Dermis blood vessel endothelial cell (primary cell): ENCODE data around the gene ACSBG1. TPM values are rescaled to one million over a fixed set of nuclear protein-coding genes. Genes with fewer than 3 reads are reported as not detected.
A peak's percentile ranks its signal among the peaks of the same experiment; 100 is the strongest.

ENCODE experiments used
- DNase-seq: peaks from one replicate; pipeline ENCODE4 v3.0.0; 2010
- total RNA-seq: library from RNA; depleted of rRNA; stranded (reverse); fragments of >200 nt; gene quantifications from 2 replicates; pipeline ENCODE4 v1.2.3, GENCODE V29; 2014

ACSBG1 gene
- total RNA-seq, 1 donor from 2014 or later, result not detected

DNA sequence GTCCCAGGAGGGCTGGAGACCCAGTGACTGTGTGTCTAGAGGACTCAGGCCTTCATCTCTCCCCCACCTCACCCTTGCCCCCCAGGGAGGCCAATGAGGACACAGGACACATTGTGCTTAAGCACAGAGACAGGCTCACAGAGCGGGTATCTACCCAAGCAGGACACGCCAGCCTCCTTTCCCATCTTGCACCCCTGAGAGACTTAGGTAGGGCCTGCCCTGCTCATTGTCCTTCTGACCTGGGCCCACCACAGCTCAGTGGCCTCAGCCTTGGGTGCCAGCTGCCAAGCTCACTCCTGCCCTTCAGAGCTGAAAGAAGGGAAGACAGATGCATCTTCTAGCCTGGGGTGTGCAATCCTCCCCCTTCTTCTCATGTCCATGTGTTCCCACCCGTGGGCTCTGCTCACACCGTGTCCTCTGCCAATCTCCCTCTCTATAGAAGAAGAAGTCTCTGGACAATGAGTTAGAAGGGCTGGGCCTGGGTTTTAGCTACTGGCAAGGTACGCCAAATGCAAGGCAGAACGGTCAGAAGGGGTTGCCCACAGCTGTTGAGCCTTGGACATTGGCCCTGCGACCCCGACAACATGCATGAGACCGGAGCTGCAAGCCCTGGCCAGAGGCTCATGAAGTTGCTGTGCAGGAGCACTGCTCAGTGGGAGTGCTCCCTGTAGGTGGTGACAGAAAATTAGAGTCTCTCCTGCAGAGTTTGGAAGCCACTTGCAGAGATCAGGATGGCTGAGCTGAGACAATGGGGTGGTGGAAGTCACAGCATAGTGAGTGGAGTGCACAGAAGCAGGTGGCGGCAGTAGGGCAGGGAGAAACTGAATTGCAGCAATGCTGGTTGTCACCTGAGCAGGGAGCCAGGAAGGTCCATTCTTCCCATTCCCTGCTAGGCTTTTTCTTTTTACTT, 32.8 kb downstream of the ACSBG1 start:
- no peak for DNase-seq

DNA sequence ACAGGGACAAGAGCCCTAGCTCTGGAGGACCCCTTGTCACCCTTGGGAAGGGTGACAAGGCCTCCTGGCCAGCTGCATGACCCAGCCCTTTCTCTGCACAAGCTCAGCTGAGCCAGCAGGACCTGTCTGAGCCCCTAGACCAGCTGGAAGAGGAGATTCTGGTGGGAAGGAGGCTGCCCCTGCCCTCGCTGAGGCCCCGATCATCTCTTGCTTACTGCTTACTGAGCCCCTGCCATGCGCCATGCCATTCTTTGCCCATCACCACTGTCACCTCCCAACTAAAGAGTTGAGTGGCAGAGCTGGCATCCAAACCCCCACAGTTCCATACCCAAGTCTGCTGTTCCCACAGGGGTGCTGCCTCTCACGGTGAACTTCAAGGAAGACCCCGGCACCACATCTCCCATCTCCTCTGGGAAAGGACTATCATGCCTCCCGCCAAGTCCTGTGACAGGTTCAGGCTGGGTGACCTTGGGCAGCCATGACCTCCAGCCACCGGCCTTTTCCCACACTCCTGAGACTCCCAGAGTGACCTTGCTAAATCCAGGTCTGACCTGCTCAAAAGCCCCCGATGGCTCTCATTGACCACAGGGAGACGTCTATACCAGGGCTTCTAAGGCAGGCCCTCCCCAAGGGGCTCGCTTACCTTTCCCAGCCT, 34.0 kb downstream of the ACSBG1 start:
- DNase-seq, result no peak

GRCh38 chr15:78197632-78198031, 36.7 kb downstream of the ACSBG1 start:
- no peak for DNase-seq

DNA sequence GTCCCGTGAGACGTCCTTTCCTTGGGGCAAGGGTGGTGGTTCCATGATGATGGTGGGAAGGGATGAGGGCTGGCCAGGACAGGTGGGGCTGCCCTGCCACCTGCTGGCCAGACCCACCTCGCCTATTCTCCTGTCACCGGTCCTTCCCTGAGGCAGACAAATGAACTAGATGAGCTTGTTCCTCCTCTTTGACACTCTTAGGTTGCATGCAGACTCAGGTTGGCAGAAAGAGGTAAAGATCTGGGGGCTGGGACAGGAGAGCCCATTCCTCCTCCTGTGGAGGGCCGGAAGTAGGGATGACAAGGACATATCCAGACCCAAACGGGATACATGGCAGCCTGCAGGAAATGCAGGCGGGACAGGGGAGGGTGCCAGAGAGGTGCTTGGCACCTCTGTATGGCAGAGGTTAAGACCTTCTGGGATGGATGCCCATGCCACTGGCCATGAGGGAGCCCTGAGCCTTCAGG, 38.6 kb downstream of the ACSBG1 start:
- DNase-seq, result peak; percentile 57

DNA sequence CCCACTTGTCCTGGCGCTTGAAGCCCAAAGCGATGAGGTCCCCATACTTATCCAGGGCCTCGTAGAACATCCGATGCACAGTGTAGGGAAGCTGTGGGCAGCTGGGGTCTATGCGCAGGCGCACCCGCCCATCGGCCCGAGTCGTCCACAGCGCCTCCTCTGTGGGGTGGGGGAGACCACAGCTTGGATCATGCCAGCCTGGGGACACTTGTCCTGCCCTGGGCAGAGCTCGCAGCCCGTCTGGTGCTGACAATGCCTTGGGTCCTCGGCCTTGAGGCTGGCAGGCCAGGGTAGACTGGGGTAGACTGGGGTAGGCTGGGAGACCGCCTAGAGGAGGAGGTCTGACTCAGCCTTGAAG, 39.8 kb downstream of the ACSBG1 start:
- DNase-seq, result no peak

DNA sequence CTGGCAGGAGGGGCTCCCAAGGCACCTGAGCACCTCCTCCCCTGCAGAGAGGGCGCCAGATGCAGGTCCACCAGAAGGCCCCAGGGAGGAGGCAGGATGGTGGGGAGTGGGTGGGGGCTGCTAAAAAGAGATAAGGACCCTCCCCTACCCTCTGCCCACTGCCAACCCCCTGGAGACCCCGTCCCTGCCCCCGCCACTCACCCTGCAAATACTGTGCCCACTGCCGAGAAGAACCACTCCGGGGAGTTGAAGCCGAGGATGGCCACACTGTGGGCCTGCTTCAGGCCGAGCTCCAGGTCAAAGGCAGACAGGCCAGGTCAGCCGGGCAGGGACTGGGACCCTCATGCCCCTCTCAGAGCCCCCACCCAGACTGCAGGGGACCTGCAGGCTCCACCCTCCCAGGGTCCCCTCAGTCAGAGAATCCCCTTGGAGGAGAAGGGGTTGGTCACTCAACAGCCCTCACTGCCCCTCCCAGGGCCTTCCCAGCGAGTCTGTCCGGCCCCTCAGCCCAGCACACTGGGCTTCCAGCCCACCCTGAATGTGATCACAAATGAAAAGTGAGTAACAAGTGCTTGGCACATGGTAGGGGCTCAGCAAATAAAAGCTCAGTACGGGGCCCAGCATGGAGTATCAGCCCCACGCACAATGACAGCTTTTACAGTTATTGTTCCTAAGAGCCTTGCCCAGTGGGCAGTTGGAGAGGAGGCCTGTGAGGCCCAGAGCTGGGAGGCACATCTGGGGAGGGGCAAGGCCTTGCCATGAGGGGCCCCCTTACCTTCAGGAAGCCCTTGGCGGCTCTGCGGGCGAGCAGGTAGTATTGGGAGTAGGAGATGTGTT, 40.4 kb downstream of the ACSBG1 start:
- no peak for DNase-seq

DNA sequence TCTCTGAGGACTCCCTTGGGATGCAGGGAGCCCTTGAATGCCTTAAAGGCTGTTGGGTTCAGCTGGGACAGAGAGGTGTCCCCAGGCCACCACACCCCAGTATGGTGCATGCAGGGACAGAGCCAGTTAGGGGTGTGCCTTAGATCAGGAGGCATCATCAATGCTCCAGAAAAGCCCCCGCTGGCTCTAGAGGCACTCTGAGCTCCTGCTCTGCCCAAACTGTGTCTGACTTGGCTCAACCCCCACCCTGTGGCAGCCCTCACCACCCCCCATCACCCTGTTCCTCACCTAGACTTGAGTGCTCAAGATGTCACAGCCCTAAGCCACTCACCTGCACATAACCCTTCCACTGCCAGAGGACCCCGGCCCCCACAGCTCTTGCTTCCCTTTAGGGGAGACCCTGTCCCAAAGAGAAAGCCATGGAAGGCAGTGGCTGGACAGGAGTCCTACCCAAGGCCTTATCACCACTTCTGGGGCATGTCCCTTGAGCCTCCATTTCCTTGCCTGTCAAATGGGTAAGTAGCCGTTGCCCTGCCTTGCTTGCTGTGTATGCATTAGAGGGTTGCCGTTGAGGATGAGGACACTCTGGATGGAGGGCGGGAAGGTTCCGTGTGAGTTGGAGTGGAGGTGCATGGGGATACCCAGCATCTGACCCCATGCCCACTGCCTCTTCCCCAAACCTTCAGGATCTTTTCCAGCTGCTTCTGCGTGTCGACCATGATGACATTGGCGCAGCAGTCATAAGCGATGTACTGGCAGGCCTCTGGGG, 41.4 kb downstream of the ACSBG1 start:
- DNase-seq, result no peak

- no peak for DNase-seq
Measured at GRCh38 chr15:78182821-78183220, 51.5 kb downstream of the ACSBG1 start.

GRCh38 chr15:78182336-78182700, 52.0 kb downstream of the ACSBG1 start:
- DNase-seq, result no peak

- no peak for DNase-seq
Measured at GRCh38 chr15:78179906-78180305, 54.5 kb downstream of the ACSBG1 start.

DNA sequence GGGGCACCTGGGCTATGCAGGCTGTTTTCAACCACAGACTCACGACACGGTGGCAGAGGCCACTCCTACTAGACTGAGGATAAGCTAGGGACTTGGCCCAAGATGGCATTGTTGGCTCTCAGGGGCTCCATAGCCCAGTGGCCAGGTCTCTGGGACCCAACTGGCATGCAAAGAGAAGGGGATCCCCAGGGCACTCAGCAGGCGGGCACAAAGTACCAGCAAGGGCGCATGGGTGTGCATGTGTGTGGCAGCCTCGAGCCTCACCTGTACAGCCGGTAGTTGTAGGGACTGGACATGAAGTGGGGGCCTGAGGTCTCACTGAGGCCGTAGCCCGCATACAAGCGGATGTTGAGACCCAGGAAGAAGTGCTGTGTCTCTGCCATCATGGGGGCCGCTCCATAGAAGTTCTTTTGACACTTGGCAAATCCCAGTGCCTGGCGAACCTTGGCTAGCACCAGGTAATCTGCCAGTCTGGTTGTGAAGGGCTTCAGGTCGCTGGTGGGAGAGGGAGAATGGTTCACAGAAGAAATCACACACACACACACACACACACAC, 55.0 kb downstream of the ACSBG1 start:
- no peak for DNase-seq

GRCh38 chr15:78178064-78178463, 56.3 kb downstream of the ACSBG1 start:
- DNase-seq, result no peak

DNA sequence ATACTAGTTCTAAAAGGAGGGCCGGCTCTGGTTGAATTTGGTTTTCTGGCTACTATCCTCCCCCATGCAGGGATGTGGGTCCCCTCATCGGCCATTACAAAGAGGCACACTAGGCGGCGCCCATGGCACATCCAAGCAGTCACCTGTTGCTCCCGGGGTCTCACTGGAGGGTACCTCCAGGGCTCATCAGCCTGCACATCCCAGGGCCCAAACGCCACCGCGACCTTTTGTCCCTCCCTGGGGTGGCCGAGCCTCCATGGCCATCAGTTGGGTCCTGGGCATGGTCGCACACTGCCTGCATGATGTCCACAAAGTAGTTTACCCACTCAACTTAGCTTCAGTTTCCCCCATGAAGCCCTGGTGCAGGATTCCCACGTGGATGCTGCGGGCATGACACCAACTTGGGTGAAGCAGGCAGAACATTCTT, 56.9 kb downstream of the ACSBG1 start:
- peak; percentile 47 for DNase-seq

DNA sequence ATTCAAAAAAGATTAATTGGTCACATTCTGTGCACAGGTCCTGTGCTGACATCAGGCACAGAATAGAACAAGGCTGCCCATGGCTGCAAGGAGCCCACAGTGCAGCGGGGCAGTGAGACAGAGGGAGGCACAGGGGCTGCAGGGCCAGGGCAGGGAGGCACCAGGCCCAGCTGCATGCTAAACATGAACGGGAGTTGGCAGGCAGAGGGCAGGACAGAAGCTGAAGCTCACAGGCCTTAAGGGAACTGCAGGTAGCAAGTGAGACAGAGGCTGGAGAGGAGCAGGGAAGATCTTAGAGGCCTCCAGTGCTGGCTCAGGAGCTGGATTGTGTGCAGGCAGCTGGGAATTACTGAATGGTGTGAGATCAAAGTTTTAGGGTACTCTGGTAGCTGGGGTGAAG, 59.0 kb downstream of the ACSBG1 start:
- DNase-seq, result no peak

GRCh38 chr15:78174401-78174800, 60.0 kb downstream of the ACSBG1 start:
- no peak for DNase-seq

DNA sequence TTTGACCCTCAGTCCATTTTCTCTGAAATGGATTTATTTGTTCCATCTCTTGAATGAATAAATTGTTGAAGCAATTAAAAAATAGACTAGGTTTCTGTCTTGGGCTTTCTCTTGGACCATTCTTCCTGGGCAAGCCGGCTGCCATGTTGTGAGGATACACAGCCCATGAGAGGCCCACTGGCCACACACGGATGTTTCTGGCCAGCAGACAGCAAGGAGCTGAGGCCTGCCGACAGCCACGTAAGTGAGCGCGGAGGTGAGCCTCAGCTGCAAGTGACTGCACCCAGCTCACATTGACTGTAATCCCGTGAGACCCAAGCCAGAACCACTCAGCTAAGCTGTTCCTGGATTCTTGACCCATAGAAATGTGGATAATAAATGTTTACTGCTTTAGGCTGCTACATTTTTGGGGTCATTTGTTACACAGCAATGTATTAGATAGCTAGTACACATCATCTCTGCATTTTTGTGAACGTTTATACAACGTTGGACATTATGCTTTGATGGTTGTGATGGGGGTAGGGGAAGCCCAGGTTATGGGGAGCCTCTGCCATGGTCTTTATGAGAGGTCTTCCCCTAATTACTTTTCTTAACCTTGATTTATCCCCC, 62.4 kb downstream of the ACSBG1 start:
- no peak for DNase-seq

- DNase-seq, result no peak
Measured at GRCh38 chr15:78170848-78171773, 63.3 kb downstream of the ACSBG1 start.

GRCh38 chr15:78168608-78169007, 65.8 kb downstream of the ACSBG1 start:
- DNase-seq, result no peak

- DNase-seq, result no peak
Measured at GRCh38 chr15:78167227-78167888, 67.0 kb downstream of the ACSBG1 start.

GRCh38 chr15:78164010-78164409, 70.4 kb downstream of the ACSBG1 start:
- no peak for DNase-seq
